Peyer's patch (tissue), 4 donors: ENCODE results near the gene CS. TPM values are rescaled to one million over a fixed set of nuclear protein-coding genes. Genes with fewer than 3 reads are reported as not detected.
A peak's percentile ranks its signal among the peaks of the same experiment; 100 is the strongest.

Experiments used
- DNase-seq, 3 donors: peaks; one replicate each; pipeline ENCODE4 v3.0.0-alpha.2; 2017 to 2019
- H3K27ac ChIP-seq, 4 donors: fragments of 200-600 bp; sonication (generic); one replicate each; pipeline ENCODE4 v1.5.1; 2016 to 2019
- H3K27me3 ChIP-seq, 2 donors: fragments of 200-600 bp; sonication (generic); one replicate each; pipeline ENCODE4 v1.5.1; 2019
- H3K36me3 ChIP-seq, 3 donors: fragments of 200-600 bp; sonication (generic); one replicate each; pipeline ENCODE4 v1.5.1; 2016 to 2019
- H3K4me1 ChIP-seq, 4 donors: fragments of 200-600 bp; sonication (generic); one replicate each; pipeline ENCODE4 v1.5.1; 2016 to 2019
- H3K4me3 ChIP-seq, 4 donors: fragments of 200-600 bp; sonication (generic); 1 replicate in 3 of 4; 2 replicates in 1 of 4; pipeline ENCODE4 v1.5.1; 2016 to 2019; ENCODE audit warnings: mild to moderate bottlenecking in 1 of 4
- H3K9me3 ChIP-seq, 4 donors: fragments of 200-600 bp; sonication (generic); one replicate each; pipeline ENCODE4 v1.5.1; 2016 to 2019; ENCODE audit warnings: mild to moderate bottlenecking in 1 of 4
- POLR2A ChIP-seq, 2 donors: fragments of 450-650 bp; IDR thresholded peaks; one replicate each; pipeline ENCODE4 v1.5.1; 2017; ENCODE audit warnings: antibody characterized with exemption in 2 of 2, mild to moderate bottlenecking in 2 of 2, moderate library complexity in 2 of 2
- total RNA-seq, 4 donors: library from RNA; depleted of rRNA; stranded (reverse); fragments of >200 nt; gene quantifications; one replicate each; pipeline ENCODE4 v1.1.0, GENCODE V29; 2016
- TF ChIP-seq, protein P1 (sequence below), 6 experiments: fragments of 450-650 bp in 4 of 6; fragments of 200-600 bp in 2 of 6; sonication (generic) in 1 of 6; IDR thresholded peaks; one replicate each; pipeline ENCODE4 v1.5.1; 2017 to 2019; ENCODE audit warnings: antibody characterized with exemption in 6 of 6, mild to moderate bottlenecking in 3 of 6, moderate library complexity in 1 of 6

Gene CS
- total RNA-seq, 4 donors from 2014 or later = 184 to 228 (median 203) TPM

DNA sequence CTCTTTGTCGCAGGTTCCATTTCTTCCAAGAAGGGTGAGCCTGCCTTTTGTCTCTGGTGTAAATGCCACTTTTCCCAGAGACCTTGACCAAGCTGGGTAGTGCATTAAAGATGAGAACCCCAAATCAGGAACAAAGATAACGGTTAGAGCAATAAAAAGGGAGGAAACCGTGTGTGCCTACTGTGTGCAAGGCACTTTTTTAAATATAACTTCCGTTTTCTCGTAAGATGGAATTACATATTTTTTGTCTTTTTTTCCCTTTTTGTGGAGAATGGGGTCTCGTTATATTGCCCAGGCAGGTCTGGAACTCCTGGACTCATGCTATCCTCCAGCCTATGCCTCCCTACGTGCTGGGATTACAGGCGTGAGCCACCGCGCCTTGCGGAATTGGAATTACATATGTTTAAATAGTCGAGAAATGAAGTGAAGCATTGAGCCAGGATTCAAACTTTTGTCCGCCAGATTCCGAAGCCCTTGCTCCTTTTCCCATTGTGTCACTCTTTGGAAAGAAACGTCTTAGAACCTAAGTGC, 76.5 kb downstream of the CS start:
- DNase-seq = no peak
- H3K27ac ChIP-seq = peak overlapping the region; percentile 68 to 96 (median 86)
- no peaks in the 10 kb centered on the region for H3K27me3 ChIP-seq
- TF ChIP-seq POLR2A (IDR thresholded peaks at IDR 0.05) = no peak
- TF ChIP-seq, protein P1, sequence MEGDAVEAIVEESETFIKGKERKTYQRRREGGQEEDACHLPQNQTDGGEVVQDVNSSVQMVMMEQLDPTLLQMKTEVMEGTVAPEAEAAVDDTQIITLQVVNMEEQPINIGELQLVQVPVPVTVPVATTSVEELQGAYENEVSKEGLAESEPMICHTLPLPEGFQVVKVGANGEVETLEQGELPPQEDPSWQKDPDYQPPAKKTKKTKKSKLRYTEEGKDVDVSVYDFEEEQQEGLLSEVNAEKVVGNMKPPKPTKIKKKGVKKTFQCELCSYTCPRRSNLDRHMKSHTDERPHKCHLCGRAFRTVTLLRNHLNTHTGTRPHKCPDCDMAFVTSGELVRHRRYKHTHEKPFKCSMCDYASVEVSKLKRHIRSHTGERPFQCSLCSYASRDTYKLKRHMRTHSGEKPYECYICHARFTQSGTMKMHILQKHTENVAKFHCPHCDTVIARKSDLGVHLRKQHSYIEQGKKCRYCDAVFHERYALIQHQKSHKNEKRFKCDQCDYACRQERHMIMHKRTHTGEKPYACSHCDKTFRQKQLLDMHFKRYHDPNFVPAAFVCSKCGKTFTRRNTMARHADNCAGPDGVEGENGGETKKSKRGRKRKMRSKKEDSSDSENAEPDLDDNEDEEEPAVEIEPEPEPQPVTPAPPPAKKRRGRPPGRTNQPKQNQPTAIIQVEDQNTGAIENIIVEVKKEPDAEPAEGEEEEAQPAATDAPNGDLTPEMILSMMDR (IDR thresholded peaks at IDR 0.05) = no peak
- peaks cover 5 to 47% (median 7%) of the 10 kb centered on the region in 4 donors for H3K4me1 ChIP-seq
- peak overlapping the region; percentile 47 to 67 (median 58) for H3K4me3 ChIP-seq
- H3K9me3 ChIP-seq = no peaks in the 10 kb centered on the region
- H3K36me3 ChIP-seq = no peaks in the 10 kb centered on the region

DNA sequence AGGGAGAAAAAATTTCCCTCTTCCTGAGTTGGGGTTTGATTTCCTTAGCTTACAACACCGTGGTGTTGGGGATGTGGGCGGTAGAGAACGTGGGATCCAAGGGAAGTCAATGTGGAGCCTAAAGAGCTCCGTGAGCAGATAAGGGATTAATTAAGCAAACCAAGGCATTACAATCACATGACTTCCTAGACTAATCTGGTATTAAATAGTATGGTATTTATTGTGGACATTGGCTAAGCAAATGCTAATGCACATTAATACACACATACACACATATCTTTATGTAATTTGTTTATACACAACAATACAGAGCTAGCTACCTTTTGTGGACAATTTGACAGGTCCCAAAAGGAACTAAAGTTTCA, 77.6 kb downstream of the CS start:
- Histone ChIP-seq H3K27me3 (no peaks in the 10 kb centered on the region), H3K4me3 (peak overlapping the region; percentile 67 to 96 (median 85)), H3K27ac (peak overlapping the region; percentile 94 to 99 (median 95)), H3K4me1 (peaks cover 5 to 47% (median 7%) of the 10 kb centered on the region in 4 donors), H3K9me3 (no peaks in the 10 kb centered on the region), H3K36me3 (no peaks in the 10 kb centered on the region)
- no peak for DNase-seq
- no peak for TF ChIP-seq POLR2A (IDR thresholded peaks at IDR 0.05)
- TF ChIP-seq, protein P1 (IDR thresholded peaks at IDR 0.05) = no peak

DNA sequence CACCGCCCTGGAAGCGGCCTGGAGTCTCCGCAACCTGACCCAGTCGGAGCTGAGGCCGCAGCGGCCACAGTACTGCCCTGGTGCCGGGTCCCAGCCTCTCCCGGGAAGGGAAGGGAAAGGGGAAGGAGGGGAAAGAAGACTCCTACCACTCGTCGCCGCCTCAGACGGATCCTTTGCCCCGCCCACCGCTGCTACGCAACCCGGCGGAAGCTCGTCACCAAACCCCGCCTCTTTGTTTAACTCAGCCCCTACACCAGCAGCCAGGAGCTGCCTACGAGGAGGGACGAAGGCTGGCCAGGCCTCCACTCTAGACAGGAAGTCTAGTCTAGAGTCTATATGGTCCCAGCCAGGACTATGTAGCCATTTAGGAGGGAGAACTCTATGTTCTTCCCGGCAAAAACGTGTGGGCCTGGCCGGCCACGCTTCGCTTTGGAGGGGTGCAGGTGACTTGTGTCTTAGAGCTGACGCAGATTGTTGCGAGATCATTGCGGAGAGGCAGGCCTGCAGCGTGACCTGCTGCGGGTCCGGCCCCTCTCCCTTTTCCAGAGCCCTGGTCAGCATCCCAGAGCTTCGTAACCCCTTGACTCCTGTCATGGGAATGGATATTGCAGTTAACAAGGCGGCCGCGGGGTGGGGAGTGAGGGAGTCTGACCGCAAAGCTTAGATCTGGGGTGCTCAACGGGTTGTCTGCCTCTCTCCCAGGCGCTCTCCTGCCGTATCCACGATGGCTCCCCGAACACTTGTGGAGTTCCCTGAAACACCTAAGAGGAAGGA, 78.2 kb downstream of the CS start, which contains the start of gene RNF41:
Gene RNF41, minus strand, starts transcription at position 166 of the 774 bp plus-strand sequence. CDS start 7,875 bp downstream, outside the sequence.
- H3K27me3 ChIP-seq = no peaks in the 10 kb centered on the region
- H3K27ac ChIP-seq = peak within 1 kb of the TSS; percentile 94 to 99 (median 95)
- TF ChIP-seq POLR2A (IDR thresholded peaks at IDR 0.05) = peak; percentile 92 to 96
- TF ChIP-seq, protein P1 (IDR thresholded peaks at IDR 0.05) = peak in 2 of 6 experiments; percentile 2 to 15
- H3K36me3 ChIP-seq = peaks cover 0 to 4% (median 0%) of the 10 kb centered on the region in 3 donors
- no peaks in the 10 kb centered on the region for H3K9me3 ChIP-seq
- H3K4me3 ChIP-seq = peak within 1 kb of the TSS; percentile 67 to 96 (median 85)
- DNase-seq = peak; percentile 97 to 99 (median 97)
- H3K4me1 ChIP-seq = peaks cover 5 to 47% (median 7%) of the 10 kb centered on the region in 4 donors

Other genes starting within 250 kb of the CS start
- 100 to 1,000 TPM in 3 of 4 donors, 10 to 100 TPM in 1; 61.9 to 532 (median 451) TPM for gene ERBB3, start 220.2 kb downstream of the CS start, total RNA-seq
- 100 to 1,000 TPM in 1 of 4 donors, 10 to 100 TPM in 3; 34.3 to 221 (median 48.7) TPM for gene PA2G4, start 195.8 kb downstream of the CS start, total RNA-seq
- gene RPL41, start 183.7 kb downstream of the CS start, total RNA-seq = 1,000 to 10,000 TPM; 1,852 to 2,996 (median 2,194) TPM
- 1 to 10 TPM; 2.0 to 5.5 (median 3.8) TPM for gene ZC3H10, start 182.1 kb downstream of the CS start, total RNA-seq
- 10 to 100 TPM; 36.3 to 62.7 (median 53.2) TPM for gene ESYT1, start 172.1 kb downstream of the CS start, total RNA-seq
- gene MYL6B, start 147.7 kb downstream of the CS start, total RNA-seq = 10 to 100 TPM; 16.0 to 46.2 (median 21.3) TPM
- 1,000 to 10,000 TPM; 1,247 to 1,872 (median 1,541) TPM for gene MYL6, start 142.0 kb downstream of the CS start, total RNA-seq
- gene SMARCC2, start 110.8 kb downstream of the CS start, total RNA-seq = 100 to 1,000 TPM in 3 of 4 donors, 10 to 100 TPM in 1; 85.6 to 299 (median 139) TPM
- 10 to 100 TPM; 23.8 to 52.0 (median 37.6) TPM for gene RNF41, start 78.4 kb downstream of the CS start, total RNA-seq
- gene NABP2, start 76.0 kb downstream of the CS start, total RNA-seq = 10 to 100 TPM; 15.3 to 25.3 (median 23.5) TPM
- 100 to 1,000 TPM in 3 of 4 donors, 10 to 100 TPM in 1; 96.6 to 950 (median 626) TPM for gene SLC39A5, start 70.3 kb downstream of the CS start, total RNA-seq
- 10 to 100 TPM; 30.5 to 48.7 (median 36.6) TPM for gene ANKRD52, start 41.9 kb downstream of the CS start, total RNA-seq
- gene COQ10A, start 33.4 kb downstream of the CS start, total RNA-seq = 10 to 100 TPM in 2 of 4 donors, 1 to 10 TPM in 2; 9.1 to 14.8 (median 11.8) TPM
- 100 to 1,000 TPM in 2 of 4 donors, 10 to 100 TPM in 2; 72.5 to 131 (median 91.0) TPM for gene CNPY2, start 15.7 kb upstream of the CS start, total RNA-seq
- 100 to 1,000 TPM in 2 of 4 donors, 10 to 100 TPM in 2; 82.5 to 114 (median 95.4) TPM for gene PAN2, start 33.7 kb upstream of the CS start, total RNA-seq
- gene IL23A, start 38.6 kb upstream of the CS start, total RNA-seq = 1 to 10 TPM in 2 of 4 donors, not detected in 2; 3.1 to 5.8 TPM
- 100 to 1,000 TPM; 100 to 355 (median 164) TPM for gene STAT2, start 59.8 kb upstream of the CS start, total RNA-seq
- gene APOF, start 62.5 kb upstream of the CS start, total RNA-seq = not detected
- 10 to 100 TPM in 1 of 4 donors, 1 to 10 TPM in 3; 4.8 to 47.0 (median 6.0) TPM for gene TIMELESS, start 149.1 kb upstream of the CS start, total RNA-seq
- gene MIP, start 154.3 kb upstream of the CS start, total RNA-seq = not detected
- 1 to 10 TPM; 1.7 to 5.1 (median 3.7) TPM for gene SPRYD4, start 168.2 kb upstream of the CS start, total RNA-seq
- 1 to 10 TPM; 1.5 to 6.6 (median 2.6) TPM for gene GLS2, start 187.8 kb upstream of the CS start, total RNA-seq
- 10 to 100 TPM; 10.7 to 22.3 (median 12.5) TPM for gene RBMS2, start 221.5 kb upstream of the CS start, total RNA-seq